KOPT-K1 (cell line): ENCODE data around the gene RAB23.

Experiments used
- H3K27ac ChIP-seq: fragments of 200-600 bp; sonication (generic); 2 replicates; pipeline ENCODE4 v1.5.1; 2016; ENCODE audit warnings: antibody characterized with exemption, mild to moderate bottlenecking, low read depth, low read length; ENCODE audit not compliant: poor library complexity, severe bottlenecking
- H3K36me3 ChIP-seq: fragments of 200-600 bp; sonication (generic); 2 replicates; pipeline ENCODE4 v1.5.1; 2017; ENCODE audit warnings: antibody characterized with exemption, mild to moderate bottlenecking, low read length, moderate library complexity; ENCODE audit not compliant: insufficient read depth
- H3K9me3 ChIP-seq: fragments of 200-600 bp; sonication (generic); 2 replicates; pipeline ENCODE4 v1.5.1; 2017; ENCODE audit warnings: antibody characterized with exemption, low read length, mild to moderate bottlenecking; ENCODE audit not compliant: insufficient read depth, poor library complexity, severe bottlenecking

The RAB23 gene

DNA sequence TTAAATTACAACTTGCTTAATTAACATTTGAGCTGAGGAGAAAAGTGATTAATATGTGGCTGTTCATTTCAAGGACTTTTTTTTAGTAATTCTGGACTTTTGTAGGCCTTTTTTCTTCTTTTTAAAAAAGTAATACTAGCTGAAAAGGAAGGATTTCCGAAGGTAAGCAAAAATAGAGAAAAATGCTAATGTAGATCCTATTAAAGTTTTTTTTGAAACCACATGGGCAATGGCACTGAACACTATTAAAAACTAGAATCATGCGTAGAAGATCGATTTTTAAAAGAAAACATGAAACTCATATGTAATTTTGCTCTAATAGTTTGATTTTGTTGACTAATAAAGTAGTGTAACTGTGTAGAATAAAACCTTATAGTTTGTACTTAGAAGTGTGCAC lies 47.6 kb downstream of the RAB23 start:
- H3K27ac ChIP-seq = no peak overlapping the region
- H3K9me3 ChIP-seq = no peaks in the 10 kb centered on the region
- H3K36me3 ChIP-seq = peaks cover 5% of the 10 kb centered on the region

DNA sequence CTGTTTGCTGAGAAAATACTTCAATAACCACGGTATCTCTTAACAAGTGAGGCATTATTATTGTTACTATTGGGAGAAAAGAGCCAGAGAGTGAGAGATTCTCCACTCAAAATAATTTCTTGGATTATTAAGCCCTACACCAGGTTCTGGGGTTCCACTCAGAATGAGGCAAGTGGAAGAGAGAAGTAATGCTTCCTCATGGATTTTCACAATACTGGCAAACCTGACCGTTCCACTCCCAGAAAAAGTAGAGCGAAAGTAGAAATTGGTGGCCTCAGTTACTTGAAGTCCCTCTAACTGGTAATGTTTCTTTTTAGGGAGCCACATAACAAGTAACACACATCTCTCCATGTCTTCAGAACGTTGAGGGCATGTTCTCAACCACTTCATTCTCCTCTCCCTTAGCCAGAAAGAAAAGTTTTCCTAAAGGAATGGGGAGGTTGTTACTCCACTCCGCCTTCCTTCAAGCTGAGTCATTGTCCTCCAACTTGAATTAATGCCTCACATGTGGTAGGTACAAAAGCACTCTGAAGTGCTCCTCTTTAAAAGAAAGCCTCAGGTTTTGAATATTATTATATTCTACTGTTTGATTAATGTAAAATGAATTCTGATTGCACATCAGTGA lies 48.1 kb downstream of the RAB23 start:
- Histone ChIP-seq H3K36me3 (peaks cover 4% of the 10 kb centered on the region), H3K9me3 (no peaks in the 10 kb centered on the region), H3K27ac (peak overlapping the region; percentile 67)

DNA sequence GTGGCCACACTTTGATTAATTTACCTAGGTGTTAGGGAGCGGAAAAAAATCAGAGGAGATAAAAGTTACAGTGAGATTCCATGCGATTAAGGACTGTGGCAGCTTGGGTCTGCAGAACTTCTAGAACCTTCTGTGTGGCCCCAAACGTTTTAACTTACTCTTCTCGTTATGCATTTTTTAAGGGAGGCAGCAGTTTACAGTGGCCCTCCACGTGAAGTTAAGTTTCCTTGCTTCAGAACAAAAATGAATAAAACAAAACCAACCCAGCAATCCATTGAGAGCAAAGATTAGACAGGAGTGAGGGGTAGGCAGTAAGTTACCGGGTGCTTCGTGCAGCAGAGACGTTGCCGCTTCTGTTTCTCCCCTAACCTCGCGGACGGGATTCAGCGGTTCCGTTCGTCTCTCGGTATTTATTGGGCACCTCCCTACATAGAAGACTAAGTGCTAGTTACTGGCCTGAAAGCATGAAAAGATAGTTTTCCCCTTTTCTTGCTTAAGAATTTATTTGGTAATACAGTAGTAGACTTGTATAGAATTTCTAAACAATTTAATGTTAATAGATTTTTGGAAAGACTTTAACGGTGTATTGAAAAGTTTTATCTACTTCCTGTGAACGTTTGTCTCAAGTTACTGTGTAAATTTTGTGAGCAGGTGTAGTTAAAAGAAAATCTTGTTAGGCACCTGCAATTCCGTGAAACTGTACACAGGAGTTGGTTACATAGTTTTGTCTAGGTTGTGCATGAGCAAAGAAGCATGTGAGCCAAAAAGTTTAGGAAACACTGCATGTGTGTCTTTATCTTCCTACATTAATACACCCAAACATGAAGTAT lies 48.8 kb downstream of the RAB23 start:
- H3K27ac ChIP-seq = peak overlapping the region; percentile 67
- H3K9me3 ChIP-seq = no peaks in the 10 kb centered on the region
- H3K36me3 ChIP-seq = peaks cover 2% of the 10 kb centered on the region

DNA sequence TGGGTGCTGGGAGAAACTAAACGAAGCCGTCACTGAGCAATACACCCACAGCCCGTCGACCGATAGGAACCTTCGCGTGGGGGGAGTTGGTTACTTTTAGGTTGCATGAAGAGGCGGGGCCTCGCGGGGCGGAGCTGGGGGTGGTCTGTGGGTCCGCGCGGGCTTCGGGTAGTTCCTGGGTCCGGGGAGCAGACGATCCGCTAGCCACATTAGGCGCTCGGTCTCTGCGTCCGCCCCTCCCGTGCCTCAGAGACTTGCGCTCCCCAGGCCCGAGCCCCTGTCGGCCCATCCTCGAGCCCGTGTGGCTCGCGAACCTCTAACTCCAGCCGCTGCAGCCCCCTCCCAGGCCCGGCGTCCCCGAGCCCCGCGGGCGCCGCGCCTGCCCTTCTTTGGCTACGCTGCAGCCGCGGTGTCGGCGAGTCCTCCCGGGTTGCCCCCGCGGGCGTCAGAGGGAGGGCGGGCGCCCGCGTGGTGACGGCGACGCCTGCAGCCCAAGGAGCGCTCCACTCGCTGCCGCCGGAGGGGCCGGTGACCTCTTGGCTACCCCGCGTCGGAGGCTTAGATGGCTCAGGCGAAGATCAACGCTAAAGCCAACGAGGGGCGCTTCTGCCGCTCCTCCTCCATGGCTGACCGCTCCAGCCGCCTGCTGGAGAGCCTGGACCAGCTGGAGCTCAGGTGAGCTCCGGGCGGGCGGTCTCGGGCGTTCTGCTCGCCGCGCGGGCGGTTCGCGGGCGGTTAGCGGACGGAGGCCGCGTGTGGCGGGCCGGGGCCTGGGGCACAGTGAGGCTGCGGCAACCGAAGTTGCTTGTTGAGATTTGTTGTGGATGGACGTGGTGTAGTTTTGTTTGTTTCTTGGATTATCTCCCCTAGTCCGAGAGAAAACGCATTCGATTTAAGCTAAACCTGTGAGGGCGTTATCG lies 49.7 kb downstream of the RAB23 start, which contains the start of gene BAG2:
Gene BAG2, plus strand, starts transcription at position 191 of the 920 bp plus-strand sequence. Its CDS starts 372 bp downstream, at position 563.
- H3K9me3 ChIP-seq = no peaks in the 10 kb centered on the region
- H3K27ac ChIP-seq = peak within 1 kb of the TSS; percentile 67
- H3K36me3 ChIP-seq = peaks cover 9% of the 10 kb centered on the region

DNA sequence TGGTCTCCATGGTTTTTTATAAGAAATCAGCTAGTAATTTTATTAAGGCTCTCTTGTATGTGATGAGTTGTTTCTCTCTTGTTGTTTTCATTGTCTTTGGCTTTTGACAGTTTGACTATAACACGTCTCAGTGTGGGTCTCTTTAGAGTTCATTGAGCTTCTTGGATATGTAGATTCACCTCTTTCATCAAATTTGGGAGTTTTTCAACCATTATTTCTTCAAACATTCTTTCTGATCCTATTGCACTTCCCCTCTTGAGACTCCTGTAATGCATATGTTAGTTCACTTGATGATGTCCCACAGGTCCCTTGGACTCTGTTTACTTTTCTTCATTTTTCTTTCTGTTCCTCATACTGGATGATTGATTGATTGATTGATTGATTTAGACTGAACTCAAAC lies 57.0 kb downstream of the RAB23 start:
- peaks cover 12% of the 10 kb centered on the region for H3K9me3 ChIP-seq
- H3K27ac ChIP-seq = no peak overlapping the region
- peaks cover 62% of the 10 kb centered on the region for H3K36me3 ChIP-seq

DNA sequence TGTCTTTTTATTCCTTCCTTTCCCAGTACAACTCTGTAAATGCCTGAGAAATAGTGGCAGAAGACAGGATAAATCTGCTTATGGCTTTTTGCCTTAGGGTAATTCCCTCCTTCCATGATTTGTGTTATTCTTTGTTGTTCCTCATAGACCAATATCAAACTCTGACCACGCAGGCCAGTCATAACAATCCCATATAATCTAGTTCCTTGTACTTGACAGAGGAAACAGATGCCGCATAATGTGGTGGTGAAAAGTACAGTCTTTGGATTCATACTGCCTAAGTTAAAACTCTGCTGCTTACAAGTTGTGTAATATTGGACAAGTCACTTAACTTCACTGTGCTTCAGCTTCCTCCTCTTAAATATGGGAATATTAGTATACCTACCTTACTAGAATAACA lies 58.2 kb downstream of the RAB23 start:
- Histone ChIP-seq H3K27ac (no peak overlapping the region), H3K9me3 (peaks cover 12% of the 10 kb centered on the region), H3K36me3 (peaks cover 64% of the 10 kb centered on the region)

DNA sequence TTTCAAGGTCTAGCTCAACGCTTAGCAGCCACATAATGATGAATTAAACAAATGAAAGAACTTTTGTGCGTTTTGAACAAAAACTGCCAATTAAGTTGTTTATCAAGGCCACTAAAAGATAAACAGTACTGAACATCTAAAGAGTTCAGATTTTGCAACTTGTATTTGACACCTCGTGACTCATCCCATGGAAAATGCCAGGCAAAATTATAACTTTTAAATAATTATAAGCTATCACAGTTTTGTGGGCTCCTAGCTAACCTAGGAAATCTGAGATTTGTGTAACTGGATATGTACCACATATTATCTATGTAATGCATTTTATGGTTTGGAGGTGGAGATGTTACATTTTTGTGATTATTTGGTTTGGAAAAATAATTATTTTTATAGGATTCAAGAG lies 59.6 kb downstream of the RAB23 start:
- H3K36me3 ChIP-seq = peaks cover 67% of the 10 kb centered on the region
- no peak overlapping the region for H3K27ac ChIP-seq
- peaks cover 12% of the 10 kb centered on the region for H3K9me3 ChIP-seq

DNA sequence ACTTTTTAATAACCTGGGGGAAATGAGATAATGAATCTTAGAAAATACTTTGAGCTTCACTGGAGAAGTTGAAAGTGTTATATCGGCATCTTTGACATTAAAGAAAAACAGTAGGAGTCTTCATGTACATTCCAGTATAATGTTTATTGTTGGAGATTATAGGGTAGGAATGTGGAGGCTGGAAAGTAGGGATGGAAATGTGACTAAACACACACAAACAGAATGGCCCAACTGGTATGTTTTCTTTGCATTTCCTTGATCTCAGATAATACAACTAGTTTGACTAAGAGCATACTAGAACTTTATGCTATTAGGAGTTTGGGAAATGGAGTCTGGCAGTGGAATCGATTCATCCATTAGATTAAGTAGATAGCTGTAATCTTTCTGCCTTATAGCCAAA lies 60.1 kb downstream of the RAB23 start:
- peaks cover 62% of the 10 kb centered on the region for H3K36me3 ChIP-seq
- no peak overlapping the region for H3K27ac ChIP-seq
- peaks cover 12% of the 10 kb centered on the region for H3K9me3 ChIP-seq

DNA sequence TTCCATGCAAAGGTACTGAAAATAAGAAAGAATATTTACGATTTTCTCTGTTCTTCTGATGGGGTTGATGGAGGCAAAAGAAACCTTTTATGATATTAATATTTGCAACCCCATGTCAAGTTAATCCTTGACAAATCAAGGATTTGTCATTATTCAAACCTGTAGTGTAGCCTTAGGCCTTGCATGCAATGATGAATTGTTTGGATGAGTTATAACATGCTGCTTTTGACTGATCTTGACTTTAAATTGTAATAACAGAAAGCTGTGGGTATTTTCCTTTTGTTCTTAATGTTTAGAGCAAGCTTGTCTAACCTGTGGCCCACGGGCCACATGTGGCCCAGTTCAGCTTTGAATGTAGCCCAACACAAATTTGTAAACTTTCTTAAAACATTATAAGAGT lies 63.0 kb downstream of the RAB23 start:
- H3K27ac ChIP-seq = no peak overlapping the region

DNA sequence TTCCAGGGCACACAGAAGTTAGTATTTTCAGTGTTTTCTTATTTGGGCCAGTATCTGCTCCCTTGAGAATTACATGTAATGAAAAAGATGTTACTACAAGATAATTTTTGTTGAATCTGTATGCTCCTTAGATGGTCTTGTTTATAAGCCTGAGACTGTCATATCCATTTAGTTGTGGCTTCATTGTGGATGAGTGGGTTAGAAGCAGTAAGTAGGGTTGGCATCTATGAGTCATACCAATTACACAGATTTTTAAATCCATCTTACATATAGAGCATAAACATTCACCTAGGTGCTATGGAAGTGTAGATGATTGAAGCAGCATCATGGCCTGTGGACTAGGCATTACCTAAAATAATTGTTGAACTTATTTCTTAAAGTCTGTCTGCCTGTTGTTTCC lies 63.4 kb downstream of the RAB23 start:
- Histone ChIP-seq H3K27ac (no peak overlapping the region), H3K9me3 (no peaks in the 10 kb centered on the region), H3K36me3 (peaks cover 60% of the 10 kb centered on the region)

More for the DNA sequence above, 63.0 kb downstream of the RAB23 start:
- Histone ChIP-seq H3K36me3 (peaks cover 60% of the 10 kb centered on the region), H3K9me3 (no peaks in the 10 kb centered on the region)

DNA sequence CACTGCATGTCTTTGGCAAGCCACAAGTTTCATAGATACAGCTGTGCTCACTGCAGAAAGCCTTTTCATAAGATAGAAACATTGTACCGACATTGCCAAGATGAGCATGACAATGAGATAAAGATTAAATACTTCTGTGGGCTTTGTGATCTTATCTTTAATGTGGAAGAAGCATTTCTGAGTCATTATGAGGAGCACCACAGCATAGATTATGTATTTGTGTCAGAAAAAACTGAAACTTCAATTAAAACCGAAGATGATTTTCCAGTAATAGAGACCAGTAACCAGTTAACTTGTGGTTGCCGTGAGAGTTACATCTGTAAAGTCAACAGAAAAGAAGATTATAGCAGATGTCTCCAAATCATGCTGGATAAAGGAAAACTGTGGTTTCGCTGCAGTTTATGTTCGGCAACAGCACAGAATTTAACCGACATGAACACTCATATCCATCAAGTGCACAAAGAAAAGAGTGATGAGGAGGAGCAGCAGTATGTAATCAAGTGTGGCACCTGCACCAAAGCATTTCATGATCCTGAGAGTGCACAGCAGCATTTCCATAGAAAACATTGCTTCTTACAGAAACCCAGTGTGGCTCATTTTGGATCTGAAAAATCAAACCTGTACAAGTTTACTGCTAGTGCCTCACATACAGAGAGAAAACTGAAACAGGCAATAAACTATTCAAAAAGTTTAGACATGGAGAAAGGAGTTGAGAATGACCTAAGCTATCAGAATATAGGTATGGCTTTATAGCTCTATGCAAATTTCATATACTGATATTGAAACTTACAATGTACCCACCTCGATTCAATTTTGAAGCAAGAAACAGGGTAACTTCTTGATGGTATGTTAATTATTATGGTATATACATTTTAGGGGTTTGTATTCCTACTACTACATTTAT lies 73.9 kb downstream of the RAB23 start:
- Histone ChIP-seq H3K36me3 (peaks cover 61% of the 10 kb centered on the region), H3K27ac (peak overlapping the region; percentile 46)

DNA sequence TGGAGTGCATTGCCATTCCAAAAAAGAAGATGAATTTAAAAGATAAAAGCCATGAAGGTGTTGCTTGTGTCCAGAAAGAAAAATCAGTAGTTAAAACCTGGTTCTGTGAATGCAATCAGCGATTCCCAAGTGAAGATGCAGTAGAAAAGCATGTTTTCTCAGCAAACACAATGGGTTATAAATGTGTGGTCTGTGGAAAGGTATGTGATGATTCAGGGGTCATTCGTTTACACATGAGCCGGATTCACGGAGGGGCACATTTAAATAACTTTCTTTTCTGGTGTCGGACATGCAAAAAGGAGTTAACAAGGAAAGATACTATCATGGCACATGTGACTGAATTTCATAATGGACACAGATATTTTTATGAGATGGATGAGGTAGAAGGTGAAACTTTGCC lies 74.7 kb downstream of the RAB23 start:
- peak overlapping the region; percentile 4 for H3K27ac ChIP-seq
- H3K9me3 ChIP-seq = no peaks in the 10 kb centered on the region
- peaks cover 59% of the 10 kb centered on the region for H3K36me3 ChIP-seq

More for the DNA sequence above, 73.9 kb downstream of the RAB23 start:
- no peaks in the 10 kb centered on the region for H3K9me3 ChIP-seq

DNA sequence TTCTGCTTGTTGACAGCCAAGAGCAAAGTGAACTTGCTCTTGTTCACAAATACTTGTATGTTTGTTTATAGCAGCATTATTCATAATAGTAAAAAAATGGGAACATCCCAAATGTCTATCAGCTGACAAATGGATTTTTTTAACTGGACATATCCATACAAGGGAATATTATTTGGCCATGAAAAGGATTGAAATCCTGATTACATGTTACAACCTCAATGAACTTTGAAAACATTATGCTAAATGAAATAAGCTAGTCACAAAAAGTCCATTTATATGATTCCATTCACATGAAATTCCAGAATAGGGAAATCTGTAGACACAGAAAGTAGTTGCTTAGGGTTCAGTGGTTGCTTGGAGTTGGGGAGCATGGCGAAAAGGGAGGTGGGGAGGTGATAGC lies 78.4 kb downstream of the RAB23 start:
- Histone ChIP-seq H3K36me3 (peaks cover 46% of the 10 kb centered on the region), H3K9me3 (no peaks in the 10 kb centered on the region), H3K27ac (no peak overlapping the region)

DNA sequence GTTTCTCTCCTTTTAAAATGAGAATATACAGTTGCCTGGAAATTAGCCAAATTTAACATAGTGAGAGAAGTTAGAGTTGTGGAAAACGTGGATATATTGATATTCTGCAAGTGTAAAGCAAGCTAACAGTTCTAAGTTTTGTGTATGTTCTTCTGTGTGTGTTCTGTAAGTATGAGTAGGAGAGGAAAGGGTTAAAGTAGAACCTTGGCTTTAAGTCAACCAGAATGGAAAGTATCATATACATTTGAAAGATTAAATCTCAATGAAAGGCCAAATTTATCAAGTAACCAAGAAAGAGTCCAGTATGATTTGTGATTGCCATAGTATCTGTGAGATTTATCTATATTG lies 80.0 kb downstream of the RAB23 start:
- H3K36me3 ChIP-seq = peaks cover 45% of the 10 kb centered on the region
- H3K27ac ChIP-seq = no peak overlapping the region
- H3K9me3 ChIP-seq = no peaks in the 10 kb centered on the region
